Thyroid gland (tissue), 4 donors: ENCODE data around the gene RAD18. TPM values are rescaled to one million over a fixed set of nuclear protein-coding genes. Genes with fewer than 3 reads are reported as not detected.

ENCODE experiments used
- DNase-seq, 2 donors: peaks; one replicate each; pipeline ENCODE4 v3.0.0-alpha.2; 2019
- H3K27ac ChIP-seq, 3 donors: fragments of 200-600 bp; sonication (generic); 1 replicate in 2 of 3; 2 replicates in 1 of 3; pipeline ENCODE4 v1.5.1; 2016 to 2019; ENCODE audit warnings: mild to moderate bottlenecking in 1 of 3, moderate library complexity in 1 of 3
- H3K27me3 ChIP-seq: fragments of 200-600 bp; sonication (generic); one replicate; pipeline ENCODE4 v1.5.1; 2019
- H3K36me3 ChIP-seq, 2 donors: fragments of 200-600 bp; sonication (generic); one replicate each; pipeline ENCODE4 v1.5.1; 2016 to 2019
- H3K4me1 ChIP-seq, 2 donors: fragments of 200-600 bp; sonication (generic); one replicate each; pipeline ENCODE4 v1.5.1; 2017 to 2019
- H3K4me3 ChIP-seq, 3 donors: fragments of 200-600 bp; sonication (generic); replicated peaks in 1 of 3; 1 replicate in 2 of 3; 2 replicates in 1 of 3; pipeline ENCODE4 v1.5.1; 2016; ENCODE audit warnings: mild to moderate bottlenecking in 1 of 3
- H3K9me3 ChIP-seq: fragments of 200-600 bp; sonication (generic); one replicate; pipeline ENCODE4 v1.5.1; 2017
- CTCF ChIP-seq, 6 experiments: fragments of 200-600 bp in 3 of 6; fragments of 450-650 bp in 3 of 6; sonication (generic) in 3 of 6; IDR thresholded peaks; one replicate each; pipeline ENCODE4 v1.5.1; 2016 to 2019; ENCODE audit warnings: antibody characterized with exemption in 6 of 6, mild to moderate bottlenecking in 2 of 6, inconsistent platforms in 1 of 6, moderate library complexity in 1 of 6
- POLR2A ChIP-seq, 2 donors: fragments of 450-650 bp; IDR thresholded peaks; one replicate each; pipeline ENCODE4 v1.6.1; 2017; ENCODE audit warnings: antibody characterized with exemption in 2 of 2, mild to moderate bottlenecking in 2 of 2, moderate library complexity in 1 of 2
- WGBS, 2 donors: methylation state at CpG; one replicate each; pipeline ENCODE4 v1.1.5; 2017; 5-methylcytosine and 5-hydroxymethylcytosine counted together
- intact Hi-C: fragments of 100-400 bp; cut with DNase I; formaldehyde crosslinking; loops from one replicate; pipeline ENCODE4 v1.15.1; 2023
- total RNA-seq, 4 donors: library from RNA; depleted of rRNA; stranded (reverse); fragments of >200 nt; gene quantifications; one replicate each; pipeline ENCODE4 v1.2.3, GENCODE V29; 2016

Gene RAD18
- total RNA-seq, 4 donors from 2014 or later = 9.6 to 18.4 (median 10.5) TPM

DNA sequence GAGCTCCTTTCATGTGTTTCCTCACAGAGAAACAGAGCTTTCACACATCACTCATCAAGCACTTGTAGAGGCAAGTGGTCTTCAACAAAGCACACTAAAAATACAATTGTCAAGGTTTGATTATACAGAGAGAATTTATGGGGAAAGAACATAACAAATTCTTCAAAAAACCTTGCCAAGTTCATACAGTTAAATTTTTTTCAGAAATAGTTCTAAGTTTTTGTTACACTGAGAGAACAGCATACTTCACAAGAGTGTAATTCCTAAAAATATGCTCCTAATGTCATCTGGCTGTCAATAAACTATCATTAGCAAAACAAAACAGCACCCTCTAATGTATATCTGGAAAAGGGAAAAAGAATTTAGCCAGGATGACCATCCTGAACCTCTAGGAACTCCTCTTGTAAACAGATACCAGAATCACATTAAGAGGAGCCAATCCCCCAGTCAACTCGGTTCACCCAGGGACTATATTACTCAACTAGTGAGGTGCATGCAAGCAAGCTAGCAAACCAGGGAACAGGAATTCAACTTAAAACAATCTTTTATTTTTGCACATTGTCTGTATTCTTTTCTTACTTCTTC is 63.3 kb downstream of the RAD18 start:
- H3K27me3 ChIP-seq = no peaks in the 10 kb centered on the region
- no peaks in the 10 kb centered on the region for H3K4me1 ChIP-seq
- H3K27ac ChIP-seq = no peak overlapping the region
- 42 to 48% methylated on average over 1 of the region's 1 CpG for WGBS, 2 donors
- no peak for DNase-seq
- H3K36me3 ChIP-seq = no peaks in the 10 kb centered on the region
- H3K4me3 ChIP-seq = no peak overlapping the region
- intact Hi-C loops = no loop called here
- H3K9me3 ChIP-seq = no peaks in the 10 kb centered on the region
- no peak for TF ChIP-seq CTCF (IDR thresholded peaks at IDR 0.05)
- TF ChIP-seq POLR2A (IDR thresholded peaks at IDR 0.05) = no peak

- Histone ChIP-seq H3K27me3 (no peaks in the 10 kb centered on the region), H3K36me3 (no peaks in the 10 kb centered on the region), H3K9me3 (no peaks in the 10 kb centered on the region), H3K4me1 (no peaks in the 10 kb centered on the region), H3K4me3 (no peak overlapping the region), H3K27ac (no peak overlapping the region)
- DNase-seq = no peak
- intact Hi-C loops = no loop called here
- no peak for TF ChIP-seq CTCF (IDR thresholded peaks at IDR 0.05)
- no peak for TF ChIP-seq POLR2A (IDR thresholded peaks at IDR 0.05)
- WGBS, 2 donors = 77 to 79% methylated on average over 2 of the region's 2 CpGs
Measured at GRCh38 chr3:8895829-8896228, 67.4 kb downstream of the RAD18 start.

DNA sequence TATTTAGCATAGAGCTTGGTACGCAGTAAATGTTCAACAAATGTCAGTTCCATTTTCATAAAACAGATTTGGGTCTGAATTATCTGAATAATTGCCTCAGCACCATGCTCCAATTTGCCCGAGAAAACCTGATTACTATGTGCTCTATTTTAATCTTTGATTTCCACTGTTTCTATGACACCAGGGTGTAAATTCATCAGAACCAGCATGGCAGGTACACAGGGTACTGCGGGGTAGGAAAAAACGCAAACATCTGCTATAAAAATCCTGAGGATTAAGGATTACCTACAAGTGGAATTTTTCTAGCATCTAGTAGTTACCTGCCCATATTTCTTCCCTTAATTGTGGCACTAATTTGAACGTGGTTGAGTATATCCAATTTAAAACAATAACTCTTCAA is 70.3 kb downstream of the RAD18 start:
- Histone ChIP-seq H3K4me1 (no peaks in the 10 kb centered on the region), H3K36me3 (no peaks in the 10 kb centered on the region), H3K27ac (no peak overlapping the region), H3K27me3 (no peaks in the 10 kb centered on the region), H3K9me3 (no peaks in the 10 kb centered on the region), H3K4me3 (no peak overlapping the region)
- no peak for DNase-seq
- intact Hi-C loops = no loop called here
- 93 to 97% methylated on average over 5 of the region's 5 CpGs for WGBS, 2 donors
- TF ChIP-seq POLR2A (IDR thresholded peaks at IDR 0.05) = no peak
- no peak for TF ChIP-seq CTCF (IDR thresholded peaks at IDR 0.05)

DNA sequence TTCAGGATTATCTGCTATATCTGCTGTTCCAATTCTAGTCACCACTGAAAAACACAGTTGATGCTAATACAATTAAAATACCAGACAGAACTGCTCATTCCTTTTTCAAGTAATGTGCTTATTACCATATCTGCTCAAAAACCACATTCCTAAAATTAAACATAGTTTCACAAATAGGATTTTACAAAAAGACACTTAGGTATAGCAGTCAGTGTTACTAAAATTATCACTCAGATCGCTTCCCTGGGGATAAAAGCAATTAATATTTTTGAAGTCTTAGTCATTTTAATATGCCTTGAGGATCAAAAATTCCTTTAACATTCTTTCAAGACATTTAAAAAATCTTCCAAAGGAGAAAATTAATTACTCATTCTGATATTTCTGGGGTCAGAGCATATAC is 71.5 kb downstream of the RAD18 start:
- Histone ChIP-seq H3K27me3 (no peaks in the 10 kb centered on the region), H3K9me3 (no peaks in the 10 kb centered on the region), H3K27ac (no peak overlapping the region), H3K36me3 (no peaks in the 10 kb centered on the region), H3K4me3 (no peak overlapping the region), H3K4me1 (no peaks in the 10 kb centered on the region)
- TF ChIP-seq CTCF (IDR thresholded peaks at IDR 0.05) (no peak), POLR2A (IDR thresholded peaks at IDR 0.05) (no peak)
- intact Hi-C loops = no loop called here
- DNase-seq = no peak
- WGBS, 2 donors = 83 to 97% methylated on average over 1 of the region's 1 CpG

- TF ChIP-seq POLR2A (IDR thresholded peaks at IDR 0.05) (no peak), CTCF (IDR thresholded peaks at IDR 0.05) (no peak)
- Histone ChIP-seq H3K27ac (no peak overlapping the region), H3K36me3 (no peaks in the 10 kb centered on the region), H3K9me3 (no peaks in the 10 kb centered on the region), H3K27me3 (no peaks in the 10 kb centered on the region), H3K4me3 (no peak overlapping the region), H3K4me1 (no peaks in the 10 kb centered on the region)
- no peak for DNase-seq
- intact Hi-C loops = no loop called here
Measured at GRCh38 chr3:8891303-8891702, 72.0 kb downstream of the RAD18 start.
